Mesendoderm (in vitro differentiated cells): Measurements from ENCODE around the gene RABEPK.

Source experiments
- DNase-seq: peaks from one replicate; pipeline ENCODE4 v3.0.0; 2013
- H2AK5ac ChIP-seq: 2 replicates; pipeline ENCODE4 v1.6.1; 2013; ENCODE audit warnings: low read length, inconsistent platforms
- H2BK120ac ChIP-seq: 2 replicates; pipeline ENCODE4 v1.6.1; 2013; ENCODE audit warnings: low read depth, mild to moderate bottlenecking, low read length, moderate library complexity, mixed read lengths
- H2BK15ac ChIP-seq: replicated peaks from 2 replicates; pipeline ENCODE4 v1.6.1; 2013; ENCODE audit warnings: low read depth, mild to moderate bottlenecking, moderate library complexity
- H2BK5ac ChIP-seq: 2 replicates; pipeline ENCODE4 v1.6.1; 2013; ENCODE audit warnings: low read length, inconsistent platforms
- H3K18ac ChIP-seq: 2 replicates; pipeline ENCODE4 v1.6.1; 2013; ENCODE audit warnings: mild to moderate bottlenecking, low read length, mixed read lengths
- H3K23ac ChIP-seq: one replicate; pipeline ENCODE4 v1.6.1; 2013; ENCODE audit warnings: low read length
- H3K27ac ChIP-seq: 2 replicates; pipeline ENCODE4 v1.5.1; 2013; ENCODE audit warnings: low read depth, mild to moderate bottlenecking, inconsistent platforms, low read length, moderate library complexity
- H3K27me3 ChIP-seq: 2 replicates; pipeline ENCODE4 v1.6.1; 2013; ENCODE audit warnings: low read length, control low read depth, mild to moderate bottlenecking, inconsistent platforms; ENCODE audit not compliant: insufficient read depth, poor library complexity
- H3K36me3 ChIP-seq: 2 replicates; pipeline ENCODE4 v1.6.1; 2013; ENCODE audit warnings: low read length, inconsistent platforms; ENCODE audit not compliant: control insufficient read depth, insufficient read depth
- H3K4ac ChIP-seq: one replicate; pipeline ENCODE4 v1.6.1; 2013; ENCODE audit warnings: low read depth, mild to moderate bottlenecking, low read length, moderate library complexity
- H3K4me1 ChIP-seq: 2 replicates; pipeline ENCODE4 v1.6.1; 2013; ENCODE audit warnings: low read depth, low read length, inconsistent platforms; ENCODE audit not compliant: control insufficient read depth
- H3K4me2 ChIP-seq: 2 replicates; pipeline ENCODE4 v1.6.1; 2013; ENCODE audit warnings: low read length
- H3K4me3 ChIP-seq: 2 replicates; pipeline ENCODE4 v1.5.1; 2013; ENCODE audit warnings: mild to moderate bottlenecking, low read length
- H3K56ac ChIP-seq: one replicate; pipeline ENCODE4 v1.6.1; 2013; ENCODE audit warnings: low read length
- H3K79me1 ChIP-seq: 2 replicates; pipeline ENCODE4 v1.6.1; 2013; ENCODE audit warnings: low read length, inconsistent platforms
- H3K79me2 ChIP-seq: 2 replicates; pipeline ENCODE4 v1.6.1; 2013; ENCODE audit warnings: mild to moderate bottlenecking, low read length; ENCODE audit not compliant: control insufficient read depth, insufficient read depth
- H3K9ac ChIP-seq: 2 replicates; pipeline ENCODE4 v1.6.1; 2013; ENCODE audit warnings: low read length, inconsistent platforms
- H4K5ac ChIP-seq: one replicate; pipeline ENCODE4 v1.6.1; 2013; ENCODE audit warnings: low read length
- H4K8ac ChIP-seq: one replicate; pipeline ENCODE4 v1.6.1; 2013; ENCODE audit warnings: low read depth, mild to moderate bottlenecking, control low read depth, low read length, moderate library complexity
- WGBS: extraction: QIAGEN DNeasy Blood & Tissue Kit; methylation state at CpG from one replicate; pipeline ENCODE4 v1.1.7; 2013; ENCODE audit warnings: low lambda C conversion rate, missing lambda C conversion rate; ENCODE audit not compliant: insufficient coverage; ENCODE audit errors: extremely low coverage; 5-methylcytosine and 5-hydroxymethylcytosine counted together

The RABEPK gene

DNA sequence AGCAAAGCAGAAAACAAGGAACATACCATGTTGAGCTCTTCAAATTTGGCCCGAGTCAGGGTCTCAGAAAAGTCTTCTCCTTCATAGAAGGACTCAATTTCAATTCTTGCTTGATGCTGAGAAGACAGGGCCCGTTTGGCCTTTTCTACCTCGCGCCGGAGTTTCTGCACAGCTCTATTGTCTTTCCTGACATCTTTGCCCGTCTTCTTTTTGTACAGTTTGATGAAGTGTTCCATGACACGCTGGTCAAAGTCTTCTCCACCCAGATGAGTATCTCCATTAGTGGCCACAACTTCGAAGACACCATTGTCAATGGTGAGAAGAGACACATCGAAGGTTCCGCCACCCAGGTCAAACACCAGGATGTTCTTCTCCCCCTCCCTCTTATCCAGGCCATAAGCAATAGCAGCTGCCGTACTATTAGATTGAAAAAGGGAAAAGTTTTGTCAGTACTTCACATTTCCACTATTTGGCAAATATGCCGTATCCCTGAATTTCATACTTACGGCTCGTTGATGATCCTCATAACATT, 38.6 kb downstream of the RABEPK start:
- Histone ChIP-seq H4K5ac (no peak overlapping the region), H2BK15ac (no peak overlapping the region), H2BK5ac (no peak overlapping the region), H3K79me2 (peaks cover 39% of the 10 kb centered on the region), H3K36me3 (peaks cover 13% of the 10 kb centered on the region), H3K9ac (peak overlapping the region; percentile 55), H4K8ac (no peak overlapping the region), H3K4me2 (peak overlapping the region; percentile 57), H3K56ac (peak overlapping the region; percentile 56), H3K4me1 (peaks cover 1% of the 10 kb centered on the region), H3K18ac (no peak overlapping the region), H2AK5ac (no peak overlapping the region), H3K79me1 (peaks cover 3% of the 10 kb centered on the region), H3K23ac (no peak overlapping the region), H2BK120ac (no peak overlapping the region), H3K27ac (no peak overlapping the region), H3K4ac (no peak overlapping the region), H3K4me3 (no peak overlapping the region), H3K27me3 (no peaks in the 10 kb centered on the region)
- WGBS = no CpG with 5 or more reads among the region's 14 CpGs
- no peak for DNase-seq

DNA sequence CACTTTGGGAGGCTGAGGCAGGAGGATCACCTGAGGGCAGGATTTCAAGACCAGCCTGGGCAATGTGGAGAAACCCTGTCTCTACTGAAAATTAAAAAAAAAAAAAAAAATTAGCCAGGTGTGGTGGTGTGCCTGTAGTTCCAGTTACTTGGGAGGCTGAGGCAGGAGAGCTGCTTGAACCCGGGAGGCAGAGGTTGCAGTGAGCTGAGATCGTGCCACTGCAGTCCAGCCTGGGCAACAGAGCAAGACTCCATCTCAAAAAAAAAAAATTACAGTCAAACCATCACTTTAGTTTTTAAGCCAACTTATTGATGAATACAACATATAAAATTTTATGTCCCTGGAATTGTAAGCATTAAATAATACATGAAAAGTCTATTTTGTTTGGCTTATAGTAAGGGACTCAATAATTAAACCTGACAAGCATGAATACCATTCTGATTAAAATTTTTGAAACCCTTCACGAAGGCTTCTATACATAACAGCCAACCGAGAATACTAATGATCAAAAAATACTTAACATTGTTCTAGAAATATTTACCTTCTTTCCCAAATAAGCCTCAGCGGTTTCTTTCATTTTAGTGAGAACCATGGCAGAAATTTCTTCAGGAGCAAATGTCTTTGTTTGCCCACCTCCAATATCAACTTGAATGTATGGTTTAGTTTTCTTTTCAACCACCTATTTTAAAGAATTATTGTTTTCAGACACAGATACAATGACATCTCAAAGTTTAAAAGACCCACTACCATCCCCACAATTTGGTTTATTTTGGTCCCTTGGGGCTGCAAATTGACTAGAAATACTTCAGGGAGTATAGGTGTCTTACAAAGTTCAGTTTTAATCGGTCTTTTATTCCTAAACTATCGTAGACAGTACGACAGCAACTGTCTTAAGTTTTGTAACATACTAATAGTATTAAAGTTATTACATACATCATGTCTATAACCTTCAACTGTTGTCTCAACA, 39.6 kb downstream of the RABEPK start:
- H3K4ac ChIP-seq = no peak overlapping the region
- no peak overlapping the region for H2AK5ac ChIP-seq
- peaks cover 39% of the 10 kb centered on the region for H3K79me2 ChIP-seq
- peak overlapping the region; percentile 100 for H3K9ac ChIP-seq
- H3K36me3 ChIP-seq = peaks cover 13% of the 10 kb centered on the region
- no peak overlapping the region for H2BK5ac ChIP-seq
- H3K4me3 ChIP-seq = peak overlapping the region; percentile 83
- no CpG with 5 or more reads among the region's 8 CpGs for WGBS
- peak overlapping the region; percentile 57 for H3K4me2 ChIP-seq
- H2BK120ac ChIP-seq = no peak overlapping the region
- H3K18ac ChIP-seq = no peak overlapping the region
- no peaks in the 10 kb centered on the region for H3K27me3 ChIP-seq
- H4K5ac ChIP-seq = no peak overlapping the region
- H2BK15ac ChIP-seq = no peak overlapping the region
- H3K23ac ChIP-seq = no peak overlapping the region
- H3K27ac ChIP-seq = no peak overlapping the region
- peaks cover 3% of the 10 kb centered on the region for H3K79me1 ChIP-seq
- H3K56ac ChIP-seq = peak overlapping the region; percentile 100
- H4K8ac ChIP-seq = no peak overlapping the region
- DNase-seq = no peak
- H3K4me1 ChIP-seq = peaks cover 1% of the 10 kb centered on the region

DNA sequence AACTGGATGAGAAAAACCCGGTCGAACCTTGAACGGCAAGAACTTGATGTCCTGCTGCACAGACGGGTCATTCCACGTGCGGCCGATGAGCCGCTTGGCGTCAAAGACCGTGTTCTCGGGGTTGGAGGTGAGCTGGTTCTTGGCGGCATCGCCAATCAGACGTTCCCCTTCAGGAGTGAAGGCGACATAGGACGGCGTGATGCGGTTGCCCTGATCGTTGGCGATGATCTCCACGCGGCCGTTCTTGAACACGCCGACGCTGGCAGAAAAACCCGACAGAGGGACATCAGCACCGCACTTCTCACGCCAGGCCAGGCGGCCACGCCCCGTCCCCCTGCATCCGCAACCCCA, 40.3 kb downstream of the RABEPK start:
- Histone ChIP-seq H3K79me1 (peaks cover 3% of the 10 kb centered on the region), H3K27ac (peak overlapping the region; percentile 34), H4K8ac (no peak overlapping the region), H3K4me3 (peak overlapping the region; percentile 83), H3K27me3 (no peaks in the 10 kb centered on the region), H3K36me3 (peaks cover 13% of the 10 kb centered on the region), H3K9ac (peak overlapping the region; percentile 100), H2AK5ac (peak overlapping the region; percentile 97), H2BK120ac (no peak overlapping the region), H3K4ac (no peak overlapping the region), H3K79me2 (peaks cover 39% of the 10 kb centered on the region), H3K56ac (peak overlapping the region; percentile 100), H3K4me1 (peaks cover 1% of the 10 kb centered on the region), H4K5ac (no peak overlapping the region), H2BK5ac (peak overlapping the region; percentile 78), H3K18ac (no peak overlapping the region), H3K4me2 (peak overlapping the region; percentile 7), H2BK15ac (no peak overlapping the region), H3K23ac (peak overlapping the region; percentile 100)
- peak; percentile 49 for DNase-seq
- no CpG with 5 or more reads among the region's 33 CpGs for WGBS

DNA sequence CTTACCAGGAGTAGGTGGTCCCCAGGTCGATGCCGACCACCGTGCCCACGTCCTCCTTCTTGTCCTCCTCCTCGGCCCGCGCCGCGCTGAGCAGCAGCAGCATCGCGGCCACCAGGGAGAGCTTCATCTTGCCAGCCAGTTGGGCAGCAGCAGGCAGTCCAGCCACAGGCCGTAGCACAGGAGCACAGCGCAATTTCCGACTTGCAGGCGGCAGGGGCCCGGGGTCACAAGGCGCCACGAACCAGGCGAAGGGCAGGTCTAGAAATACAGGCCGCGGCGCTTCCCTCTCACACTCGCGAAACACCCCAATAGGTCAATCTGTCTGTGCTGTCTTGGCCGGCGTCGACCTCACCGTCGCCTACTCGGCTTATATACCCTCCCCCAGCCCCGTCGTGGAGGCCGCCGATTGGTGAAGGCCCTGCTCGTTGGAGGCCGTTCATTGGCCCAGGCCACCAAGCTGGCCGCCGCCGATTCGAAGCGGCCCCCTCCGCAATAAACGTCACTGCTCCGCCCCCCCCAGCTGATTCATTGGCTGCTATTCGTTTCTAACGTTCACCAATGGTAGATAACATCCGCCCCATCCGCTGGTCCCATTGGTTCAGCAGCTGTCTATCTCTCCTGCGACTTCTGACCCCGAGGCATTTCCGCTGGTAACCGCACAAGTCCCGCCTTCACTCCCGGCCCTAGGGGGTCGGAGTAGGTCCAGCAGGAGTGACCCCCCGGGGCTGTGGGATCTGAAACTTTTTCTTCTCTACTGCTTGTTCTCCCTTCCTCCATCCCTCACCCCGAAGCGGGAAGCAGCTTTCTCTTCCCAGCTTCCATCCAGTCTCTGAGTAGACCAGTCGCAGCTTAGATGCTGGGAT, 40.9 kb downstream of the RABEPK start, which contains the start of gene HSPA5:
HSPA5 (minus strand) TSS at position 344 of the 863 bp plus-strand sequence; CDS start at position 127, 217 bp downstream.
- Histone ChIP-seq H3K79me1 (peaks cover 3% of the 10 kb centered on the region), H3K56ac (peak within 1 kb of the TSS; percentile 100), H2BK15ac (no peak within 1 kb of the TSS), H4K5ac (peak within 1 kb of the TSS; percentile 82), H3K36me3 (peaks cover 10% of the 10 kb centered on the region), H3K4me3 (peak within 1 kb of the TSS; percentile 83), H3K27ac (peak within 1 kb of the TSS; percentile 46), H3K27me3 (no peaks in the 10 kb centered on the region), H3K4me1 (peaks cover 1% of the 10 kb centered on the region), H3K4me2 (peak within 1 kb of the TSS; percentile 15), H3K79me2 (peaks cover 39% of the 10 kb centered on the region), H2AK5ac (peak within 1 kb of the TSS; percentile 97), H2BK5ac (peak within 1 kb of the TSS; percentile 78), H2BK120ac (no peak within 1 kb of the TSS), H3K18ac (peak within 1 kb of the TSS; percentile 35), H4K8ac (peak within 1 kb of the TSS; percentile 67), H3K9ac (peak within 1 kb of the TSS; percentile 100), H3K23ac (peak within 1 kb of the TSS; percentile 100), H3K4ac (peak within 1 kb of the TSS; percentile 95)
- WGBS = no CpG with 5 or more reads among the region's 59 CpGs
- peak; percentile 100 for DNase-seq

DNA sequence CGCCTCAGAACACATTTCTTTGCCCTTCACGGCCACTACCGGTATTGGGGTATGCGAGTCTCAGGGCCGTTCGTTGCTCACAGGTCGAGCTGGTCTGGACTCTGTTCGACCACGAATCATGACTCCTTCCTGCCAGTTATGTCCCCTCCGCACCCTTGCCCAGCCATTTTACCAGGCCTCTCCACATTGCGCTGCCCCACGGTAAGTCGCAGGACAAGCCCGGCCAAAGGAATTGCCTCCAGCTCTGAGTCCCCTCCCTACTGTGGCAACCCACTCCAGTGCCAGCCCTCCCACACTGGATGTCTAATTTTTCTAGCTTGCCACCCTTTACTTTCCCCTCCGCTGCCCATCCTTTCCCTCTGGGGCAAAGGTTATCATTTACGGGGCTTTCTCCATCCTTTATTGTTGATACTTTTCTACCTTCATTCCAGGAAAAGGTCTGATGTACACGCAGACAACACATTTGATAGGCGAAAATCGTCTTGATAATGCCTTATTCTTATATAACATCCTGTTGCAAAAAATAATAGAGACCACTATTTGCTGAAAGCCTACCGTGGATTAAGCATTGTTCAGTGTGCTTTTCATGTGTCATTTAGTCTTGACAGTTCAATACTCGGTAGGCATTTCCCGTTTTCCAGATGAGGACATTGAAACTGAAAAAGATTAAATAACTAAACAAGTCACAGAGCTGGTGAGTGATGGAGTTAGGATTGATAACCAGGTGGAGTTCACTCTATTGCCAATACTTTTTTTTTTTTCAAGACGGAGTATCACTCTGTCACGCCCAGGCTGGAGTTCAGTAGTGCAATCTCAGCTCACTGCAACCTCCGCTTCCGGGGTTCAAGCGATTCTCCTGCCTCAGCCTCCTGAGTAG, 41.8 kb downstream of the RABEPK start:
- peak overlapping the region; percentile 15 for H3K4me2 ChIP-seq
- peak overlapping the region; percentile 46 for H3K27ac ChIP-seq
- H2BK15ac ChIP-seq = no peak overlapping the region
- peak overlapping the region; percentile 99 for H3K56ac ChIP-seq
- no peak overlapping the region for H2BK120ac ChIP-seq
- H3K79me1 ChIP-seq = peaks cover 3% of the 10 kb centered on the region
- H2BK5ac ChIP-seq = peak overlapping the region; percentile 12
- peaks cover 38% of the 10 kb centered on the region for H3K79me2 ChIP-seq
- H3K4me3 ChIP-seq = peak overlapping the region; percentile 76
- H3K27me3 ChIP-seq = no peaks in the 10 kb centered on the region
- no CpG with 5 or more reads among the region's 27 CpGs for WGBS
- H2AK5ac ChIP-seq = peak overlapping the region; percentile 27
- H4K8ac ChIP-seq = peak overlapping the region; percentile 67
- peaks cover 1% of the 10 kb centered on the region for H3K4me1 ChIP-seq
- peaks cover 8% of the 10 kb centered on the region for H3K36me3 ChIP-seq
- peak overlapping the region; percentile 87 for H3K9ac ChIP-seq
- H3K18ac ChIP-seq = peak overlapping the region; percentile 35
- peak overlapping the region; percentile 95 for H3K4ac ChIP-seq
- no peak for DNase-seq
- no peak overlapping the region for H3K23ac ChIP-seq
- peak overlapping the region; percentile 82 for H4K5ac ChIP-seq
